ENCODE data around the gene CLEC16A. TPM values are rescaled to one million over a fixed set of nuclear protein-coding genes. Genes with fewer than 3 reads are reported as not detected.

The CLEC16A gene
- total RNA-seq, 2 experiments from 2014 or later: 25.5 to 26.7 TPM

GRCh38 chr16:11167581-11167980 lies 223.2 kb downstream of the CLEC16A start:
- ChIA-PET CTCF (no interaction called here), POLR2A (interaction anchor here (0.5 kb wide), 1 partner anchor 84 kb away, joined by 3 read pairs; no protein-coding TSS in a partner anchor)
- intact Hi-C loops (cut with micrococcal nuclease): no loop called here
- no peak for DNase-seq
- Mint-ChIP-seq H3K4me3 (no peak overlapping the region), H3K36me3 (peaks cover 6% of the 10 kb centered on the region), H3K27ac (no peak overlapping the region), H3K4me1 (ENCODE audit: low read depth) (peaks cover 11% of the 10 kb centered on the region), H3K9me3 (no peaks in the 10 kb centered on the region), H3K27me3 (no peaks in the 10 kb centered on the region)

- peaks cover 6% of the 10 kb centered on the region for H3K36me3 Mint-ChIP-seq
- intact Hi-C loops (cut with micrococcal nuclease): no loop called here
- H3K9me3 Mint-ChIP-seq: no peaks in the 10 kb centered on the region
- DNase-seq: no peak
- ChIA-PET CTCF (no interaction called here), POLR2A (interaction anchor here (1.2 kb wide), 1 partner anchor 63 kb away, joined by 3 read pairs; no protein-coding TSS in a partner anchor)
- peaks cover 13% of the 10 kb centered on the region for H3K4me1 Mint-ChIP-seq (ENCODE audit: low read depth)
- H3K4me3 Mint-ChIP-seq: no peak overlapping the region
- H3K27ac Mint-ChIP-seq: no peak overlapping the region
- H3K27me3 Mint-ChIP-seq: no peaks in the 10 kb centered on the region
Observed at GRCh38 chr16:11168386-11169051, 224.2 kb downstream of the CLEC16A start.

GRCh38 chr16:11169641-11170040 lies 225.3 kb downstream of the CLEC16A start:
- Mint-ChIP-seq H3K27ac (no peak overlapping the region), H3K9me3 (no peaks in the 10 kb centered on the region), H3K27me3 (no peaks in the 10 kb centered on the region), H3K4me3 (no peak overlapping the region), H3K36me3 (peaks cover 13% of the 10 kb centered on the region), H3K4me1 (ENCODE audit: low read depth) (peaks cover 13% of the 10 kb centered on the region)
- intact Hi-C loops (cut with micrococcal nuclease): no loop called here
- POLR2A ChIA-PET: interaction anchor here (1.2 to 1.6 kb wide), 2 partner anchors 55 to 64 kb away, joined by 3 to 4 read pairs; no protein-coding TSS in a partner anchor
- DNase-seq: no peak
- CTCF ChIA-PET: no interaction called here

GRCh38 chr16:11170201-11170600 lies 225.8 kb downstream of the CLEC16A start:
- CTCF ChIA-PET: no interaction called here
- POLR2A ChIA-PET: interaction anchor here (1.6 kb wide), 1 partner anchor 54 kb away, joined by 4 read pairs; no protein-coding TSS in a partner anchor
- DNase-seq: no peak
- Mint-ChIP-seq H3K27ac (peak overlapping the region; percentile 21), H3K4me3 (no peak overlapping the region), H3K27me3 (no peaks in the 10 kb centered on the region), H3K9me3 (no peaks in the 10 kb centered on the region), H3K36me3 (peaks cover 19% of the 10 kb centered on the region), H3K4me1 (ENCODE audit: low read depth) (peaks cover 19% of the 10 kb centered on the region)
- intact Hi-C loops (cut with micrococcal nuclease): no loop called here

GRCh38 chr16:11170696-11171447 lies 226.5 kb downstream of the CLEC16A start:
- Mint-ChIP-seq H3K4me1 (ENCODE audit: low read depth) (peaks cover 26% of the 10 kb centered on the region), H3K27me3 (no peaks in the 10 kb centered on the region), H3K27ac (no peak overlapping the region), H3K9me3 (no peaks in the 10 kb centered on the region), H3K36me3 (peaks cover 20% of the 10 kb centered on the region), H3K4me3 (no peak overlapping the region)
- intact Hi-C loops (cut with micrococcal nuclease): no loop called here
- no peak for DNase-seq
- ChIA-PET CTCF (no interaction called here), POLR2A (interaction anchor here (1.4 to 1.6 kb wide), 2 partner anchors 32 to 54 kb away, joined by 4 read pairs; no protein-coding TSS in a partner anchor)

- POLR2A ChIA-PET: interaction anchor here (1.4 kb wide), 1 partner anchor 32 kb away, joined by 4 read pairs; no protein-coding TSS in a partner anchor
- CTCF ChIA-PET: no interaction called here
- Mint-ChIP-seq H3K27me3 (no peaks in the 10 kb centered on the region), H3K36me3 (peaks cover 24% of the 10 kb centered on the region), H3K4me3 (no peak overlapping the region), H3K27ac (no peak overlapping the region), H3K4me1 (ENCODE audit: low read depth) (peaks cover 29% of the 10 kb centered on the region), H3K9me3 (no peaks in the 10 kb centered on the region)
- no peak for DNase-seq
- intact Hi-C loops (cut with micrococcal nuclease): no loop called here
Observed at GRCh38 chr16:11171448-11171709, 227.0 kb downstream of the CLEC16A start.

GRCh38 chr16:11171757-11172299 lies 227.5 kb downstream of the CLEC16A start:
- POLR2A ChIA-PET: interaction anchor here (1.4 kb wide), 1 partner anchor 32 kb away, joined by 4 read pairs; no protein-coding TSS in a partner anchor
- Mint-ChIP-seq H3K9me3 (no peaks in the 10 kb centered on the region), H3K27ac (peak overlapping the region; percentile 8), H3K4me1 (ENCODE audit: low read depth) (peaks cover 32% of the 10 kb centered on the region), H3K27me3 (no peaks in the 10 kb centered on the region), H3K4me3 (no peak overlapping the region), H3K36me3 (peaks cover 24% of the 10 kb centered on the region)
- CTCF ChIA-PET: no interaction called here
- intact Hi-C loops (cut with micrococcal nuclease): no loop called here
- DNase-seq: no peak

- H3K4me1 Mint-ChIP-seq (ENCODE audit: low read depth): peaks cover 39% of the 10 kb centered on the region
- no peaks in the 10 kb centered on the region for H3K27me3 Mint-ChIP-seq
- intact Hi-C loops (cut with micrococcal nuclease): no loop called here
- ChIA-PET CTCF (no interaction called here), POLR2A (no interaction called here)
- peaks cover 21% of the 10 kb centered on the region for H3K36me3 Mint-ChIP-seq
- H3K27ac Mint-ChIP-seq: no peak overlapping the region
- DNase-seq: no peak
- H3K4me3 Mint-ChIP-seq: no peak overlapping the region
- H3K9me3 Mint-ChIP-seq: no peaks in the 10 kb centered on the region
Observed at GRCh38 chr16:11173426-11173825, 229.1 kb downstream of the CLEC16A start.

- H3K27me3 Mint-ChIP-seq: no peaks in the 10 kb centered on the region
- no peaks in the 10 kb centered on the region for H3K9me3 Mint-ChIP-seq
- peaks cover 39% of the 10 kb centered on the region for H3K4me1 Mint-ChIP-seq (ENCODE audit: low read depth)
- no peak overlapping the region for H3K4me3 Mint-ChIP-seq
- POLR2A ChIA-PET: no interaction called here
- intact Hi-C loops (cut with micrococcal nuclease): no loop called here
- no peak overlapping the region for H3K27ac Mint-ChIP-seq
- peaks cover 25% of the 10 kb centered on the region for H3K36me3 Mint-ChIP-seq
- CTCF ChIA-PET: no interaction called here
- DNase-seq: no peak
Observed at GRCh38 chr16:11174141-11174540, 229.8 kb downstream of the CLEC16A start.

GRCh38 chr16:11175106-11175786 lies 230.9 kb downstream of the CLEC16A start:
- no peak overlapping the region for H3K4me3 Mint-ChIP-seq
- peak overlapping the region; percentile 87 for H3K27ac Mint-ChIP-seq
- DNase-seq: no peak
- H3K36me3 Mint-ChIP-seq: peaks cover 31% of the 10 kb centered on the region
- no peaks in the 10 kb centered on the region for H3K9me3 Mint-ChIP-seq
- ChIA-PET POLR2A (no interaction called here), CTCF (interaction anchor here (1.0 kb wide), 1 partner anchor 212 kb away, joined by 3 read pairs; no protein-coding TSS in a partner anchor)
- no peaks in the 10 kb centered on the region for H3K27me3 Mint-ChIP-seq
- intact Hi-C loops (cut with micrococcal nuclease): loop anchor here (5.0 kb wide), 2 partner anchors 73 to 77 kb away; no protein-coding TSS in a partner anchor
- peaks cover 45% of the 10 kb centered on the region for H3K4me1 Mint-ChIP-seq (ENCODE audit: low read depth)

- intact Hi-C loops (cut with micrococcal nuclease): loop anchor here (1.0 to 5.0 kb wide), 3 partner anchors 48 to 76 kb away; no protein-coding TSS in a partner anchor
- Mint-ChIP-seq H3K27ac (peak overlapping the region; percentile 87), H3K4me1 (ENCODE audit: low read depth) (peaks cover 50% of the 10 kb centered on the region), H3K27me3 (no peaks in the 10 kb centered on the region), H3K36me3 (peaks cover 36% of the 10 kb centered on the region), H3K9me3 (no peaks in the 10 kb centered on the region), H3K4me3 (no peak overlapping the region)
- peak; percentile 79 for DNase-seq
- CTCF ChIA-PET: interaction anchor here (0.6 to 0.7 kb wide), 2 partner anchors 49 to 57 kb away, joined by 3 read pairs; no protein-coding TSS in a partner anchor
- POLR2A ChIA-PET: interaction anchor here (1.2 kb wide), 1 partner anchor 10 kb away, joined by 3 read pairs; no protein-coding TSS in a partner anchor
Observed at GRCh38 chr16:11175787-11176341, 231.5 kb downstream of the CLEC16A start.

All from activated CD4-positive, alpha-beta memory T cell treated with anti-CD3 and anti-CD28 coated beads for 36 hours (primary cell).